VCaP (cell line): Measurements from ENCODE around the gene NACC2.
"Not testable (repeated sequence)": the region's sequence is repeated elsewhere in the genome, so short reads cannot be mapped to it uniquely, and the experiment has no call there.

Experiments
- H3K27ac ChIP-seq: fragments of 450-650 bp; 2 replicates; pipeline ENCODE4 v1.5.1; 2017
- TF ChIP-seq, protein P1 (sequence below): fragments of 450-650 bp; conservative IDR thresholded peaks from 2 replicates; pipeline ENCODE4 v1.5.1; 2017; ENCODE audit warnings: mild to moderate bottlenecking, moderate library complexity

Gene NACC2

DNA sequence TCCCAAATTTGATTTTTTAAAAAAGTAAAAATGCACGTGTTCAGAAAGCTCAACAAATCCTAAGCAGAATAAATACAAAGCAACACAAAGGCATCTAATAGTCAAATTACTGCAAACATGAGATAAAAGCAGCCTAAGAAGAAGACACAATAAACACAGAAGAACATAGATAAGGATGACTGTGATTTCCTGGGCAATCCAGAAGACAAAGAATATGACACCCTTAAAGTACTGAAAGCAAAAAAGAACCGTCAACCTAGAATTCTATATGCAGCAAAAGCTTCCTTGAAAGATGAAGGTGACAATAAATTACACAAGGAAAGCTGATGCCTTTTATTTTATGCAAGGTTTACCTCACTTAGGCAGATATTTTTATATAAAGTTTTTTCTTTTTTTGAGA is 58.2 kb downstream of the NACC2 start:
- H3K27ac ChIP-seq = no peak overlapping the region
- TF ChIP-seq, protein P1, sequence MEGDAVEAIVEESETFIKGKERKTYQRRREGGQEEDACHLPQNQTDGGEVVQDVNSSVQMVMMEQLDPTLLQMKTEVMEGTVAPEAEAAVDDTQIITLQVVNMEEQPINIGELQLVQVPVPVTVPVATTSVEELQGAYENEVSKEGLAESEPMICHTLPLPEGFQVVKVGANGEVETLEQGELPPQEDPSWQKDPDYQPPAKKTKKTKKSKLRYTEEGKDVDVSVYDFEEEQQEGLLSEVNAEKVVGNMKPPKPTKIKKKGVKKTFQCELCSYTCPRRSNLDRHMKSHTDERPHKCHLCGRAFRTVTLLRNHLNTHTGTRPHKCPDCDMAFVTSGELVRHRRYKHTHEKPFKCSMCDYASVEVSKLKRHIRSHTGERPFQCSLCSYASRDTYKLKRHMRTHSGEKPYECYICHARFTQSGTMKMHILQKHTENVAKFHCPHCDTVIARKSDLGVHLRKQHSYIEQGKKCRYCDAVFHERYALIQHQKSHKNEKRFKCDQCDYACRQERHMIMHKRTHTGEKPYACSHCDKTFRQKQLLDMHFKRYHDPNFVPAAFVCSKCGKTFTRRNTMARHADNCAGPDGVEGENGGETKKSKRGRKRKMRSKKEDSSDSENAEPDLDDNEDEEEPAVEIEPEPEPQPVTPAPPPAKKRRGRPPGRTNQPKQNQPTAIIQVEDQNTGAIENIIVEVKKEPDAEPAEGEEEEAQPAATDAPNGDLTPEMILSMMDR = no peak

DNA sequence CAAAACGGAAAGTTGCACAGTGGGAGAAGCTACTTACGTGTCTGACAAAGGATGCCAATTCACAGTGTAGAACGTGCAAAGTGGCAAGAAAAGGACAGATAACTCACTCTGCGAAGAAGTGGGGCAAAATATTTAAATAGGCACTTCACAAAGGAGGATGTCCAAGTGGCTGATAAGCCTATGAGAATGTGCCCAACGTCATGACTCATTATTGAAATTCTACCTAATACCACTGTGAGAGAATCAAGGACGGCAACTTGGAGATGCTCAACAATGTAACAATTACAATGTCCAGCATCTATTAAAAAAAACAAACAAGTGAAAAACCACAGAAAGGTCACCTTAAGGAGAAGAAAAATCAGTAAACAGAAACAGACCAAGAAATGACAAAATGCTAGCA is 59.0 kb downstream of the NACC2 start:
- TF ChIP-seq, protein P1 = no peak
- no peak overlapping the region for H3K27ac ChIP-seq

DNA sequence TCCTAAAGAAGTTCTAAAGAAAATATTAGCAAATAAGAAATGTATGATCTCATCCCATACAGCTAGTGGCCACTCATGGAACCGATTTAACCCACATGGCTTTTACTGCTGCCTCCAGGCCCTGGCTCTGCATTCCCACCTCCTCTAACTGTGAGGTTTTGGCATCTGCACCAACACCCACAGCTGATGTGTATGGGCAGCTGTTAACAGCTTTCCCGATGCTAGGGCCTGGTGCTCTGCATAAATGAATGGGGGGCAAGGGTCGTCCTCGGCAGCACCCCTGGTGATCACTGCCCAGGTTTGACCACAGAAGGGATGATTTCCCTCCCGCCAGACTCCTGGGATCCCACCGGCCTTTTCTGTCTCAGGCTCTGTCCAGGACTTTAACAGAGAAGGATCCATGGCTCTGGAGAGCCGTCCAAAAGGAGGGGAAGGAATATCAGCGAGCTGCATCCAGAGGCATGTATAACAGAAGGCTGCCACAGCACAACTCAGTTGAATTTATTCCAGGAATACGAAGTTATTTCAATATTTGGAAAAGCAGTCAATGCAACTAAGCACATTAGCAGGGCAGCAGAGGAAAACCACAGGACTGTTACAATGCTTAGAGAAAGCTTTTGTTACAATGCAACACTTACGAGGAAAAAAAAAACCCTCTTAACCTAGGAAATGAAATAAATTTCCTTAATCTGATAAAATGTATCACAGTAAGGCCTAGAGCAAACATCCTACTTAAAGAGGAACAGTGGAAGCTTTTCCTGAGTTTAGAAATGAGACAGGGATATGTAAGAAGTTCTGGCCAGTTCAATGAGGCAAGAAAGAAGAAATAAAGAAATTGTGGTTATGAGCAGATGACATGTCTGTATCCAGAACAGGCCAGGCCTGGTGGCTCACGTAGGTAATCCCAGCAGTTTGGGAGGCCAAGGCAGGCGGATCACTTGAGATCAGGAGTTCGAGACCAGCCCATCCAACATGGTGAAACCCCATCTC is 63.1 kb downstream of the NACC2 start:
- TF ChIP-seq, protein P1 = no peak
- peak overlapping the region; percentile 8 for H3K27ac ChIP-seq

DNA sequence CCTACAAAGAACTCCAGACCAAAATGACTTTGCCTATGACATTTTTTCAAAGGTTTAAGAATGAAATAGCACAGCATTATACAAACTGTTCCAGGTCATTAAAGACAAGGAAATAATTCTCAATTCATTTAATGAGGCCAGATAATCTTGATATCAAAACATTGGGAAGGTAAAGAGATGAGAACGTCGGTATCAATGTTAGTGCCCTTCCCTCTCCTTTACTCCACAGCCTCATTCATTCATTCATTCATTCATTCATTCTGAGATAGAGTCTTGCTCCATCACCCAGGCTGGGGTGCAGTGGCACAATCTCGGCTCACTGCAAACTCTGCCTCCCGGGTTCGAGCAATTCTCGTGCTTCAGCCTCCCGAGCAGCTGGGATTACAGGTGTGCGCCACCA is 64.0 kb downstream of the NACC2 start:
- TF ChIP-seq, protein P1 = no peak
- H3K27ac ChIP-seq = no peak overlapping the region

DNA sequence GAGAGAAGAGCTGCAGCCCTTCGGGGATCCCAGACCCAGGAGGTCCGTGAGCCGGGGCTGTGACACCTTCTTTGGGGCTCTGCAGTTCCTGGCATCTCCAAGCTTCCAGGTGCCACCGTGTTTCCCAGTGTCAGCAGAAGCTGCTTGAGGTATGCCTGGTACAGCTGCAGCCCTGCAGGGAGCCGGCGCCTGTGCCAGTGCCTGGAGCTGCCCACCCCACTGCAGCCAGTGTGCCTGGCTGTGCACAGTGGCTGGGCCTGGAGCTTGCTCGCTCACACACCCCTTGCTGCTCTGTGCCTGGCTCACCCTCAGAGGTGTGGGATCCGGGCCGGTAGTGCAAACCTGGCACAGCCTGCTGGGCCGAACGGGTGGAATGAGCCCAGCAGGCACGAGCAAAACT is 65.5 kb downstream of the NACC2 start:
- TF ChIP-seq, protein P1 = no peak
- H3K27ac ChIP-seq = no peak overlapping the region

DNA sequence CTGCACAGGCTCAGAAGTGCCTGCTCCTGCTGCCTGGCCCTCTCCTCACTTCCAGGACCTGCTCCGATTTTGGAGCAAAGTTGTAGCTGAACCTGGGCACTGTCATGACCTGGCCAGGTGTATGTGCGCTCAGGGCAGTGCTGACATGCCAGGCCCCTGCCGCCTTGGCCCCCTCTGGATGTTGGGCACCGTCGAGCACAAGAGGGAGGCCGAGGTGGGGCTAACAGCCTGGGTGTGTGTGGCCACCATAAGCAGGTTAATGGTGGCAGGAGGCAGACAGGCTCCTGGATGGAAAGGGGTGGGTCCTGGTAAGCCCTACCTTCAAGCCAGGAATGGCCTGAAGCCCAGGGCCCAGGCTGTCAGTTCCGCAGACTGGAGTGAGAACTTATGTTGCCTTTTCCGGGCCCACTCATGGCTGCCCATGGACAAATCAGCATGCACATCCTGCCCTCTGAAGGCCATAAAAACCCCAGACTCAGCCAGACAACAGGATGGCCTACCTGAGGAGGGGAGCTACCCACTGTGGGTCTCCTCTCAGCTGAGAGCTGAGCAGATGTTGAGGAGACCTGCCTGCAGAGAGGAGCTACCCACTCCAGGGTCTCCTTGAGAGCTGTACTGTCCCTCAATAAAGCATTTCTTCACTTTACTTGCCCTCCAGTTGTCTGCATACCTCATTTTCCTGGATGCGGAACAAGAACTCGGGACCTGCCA is 66.2 kb downstream of the NACC2 start:
- H3K27ac ChIP-seq = no peak overlapping the region
- TF ChIP-seq, protein P1 = no peak

DNA sequence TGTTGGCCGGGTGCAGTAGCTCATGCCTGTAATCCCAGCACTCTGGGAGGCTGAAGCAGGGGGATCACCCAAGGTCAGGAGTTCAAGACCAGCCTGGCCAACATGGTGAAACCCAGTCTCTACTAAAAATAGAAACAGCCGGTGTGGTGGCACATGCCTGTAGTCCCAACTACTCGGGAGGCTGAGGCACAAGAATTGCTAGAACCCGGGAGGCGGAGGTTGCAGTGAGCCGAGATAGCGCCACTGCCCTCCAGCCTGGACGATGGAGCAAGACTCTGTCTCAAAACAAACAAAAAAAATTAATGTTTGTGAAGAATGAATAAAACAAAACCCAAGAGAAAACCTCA is 68.2 kb downstream of the NACC2 start:
- not testable (repeated sequence) for H3K27ac ChIP-seq
